Activated T-helper 2 cell treated with anti-CD3 and anti-CD28 coated beads, Interferon-gamma antibody, Interleukin-2, Interleukin-4, amounts not matched to agents 10 μg/mL and 5 μg/mL and 100 μg/mL, durations not matched to agents 14 hours and 24 hours and 36 hours (primary cell): ENCODE data around the gene RNF181. TPM values are rescaled to one million over a fixed set of nuclear protein-coding genes. Genes with fewer than 3 reads are reported as not detected.
"Not testable (repeated sequence)": the region's sequence is repeated elsewhere in the genome, so short reads cannot be mapped to it uniquely, and the experiment has no call there.

Experiments
- DNase-seq: peaks from one replicate; pipeline ENCODE4 v3.0.0; 2021; ENCODE audit warnings: low spot score
- H3K27ac Mint-ChIP-seq: one replicate; pipeline ENCODE4 v1.8.0; 2021; ENCODE audit warnings: mixed read lengths
- H3K27me3 Mint-ChIP-seq: one replicate; pipeline ENCODE4 v1.8.0; 2021; ENCODE audit warnings: low read depth, mixed read lengths
- H3K36me3 Mint-ChIP-seq: one replicate; pipeline ENCODE4 v1.8.0; 2021; ENCODE audit warnings: low read depth, mixed read lengths
- H3K4me1 Mint-ChIP-seq: one replicate; pipeline ENCODE4 v1.8.0; 2021; ENCODE audit warnings: low read depth, mixed read lengths
- H3K4me3 Mint-ChIP-seq: one replicate; pipeline ENCODE4 v1.8.0; 2021; ENCODE audit warnings: low read depth, mild to moderate bottlenecking, moderate library complexity, mixed read lengths
- H3K9me3 Mint-ChIP-seq: one replicate; pipeline ENCODE4 v1.8.0; 2021; ENCODE audit warnings: mixed read lengths
- intact Hi-C: fragments of 100-400 bp; cut with micrococcal nuclease; formaldehyde crosslinking; loops from one replicate; pipeline ENCODE4 v1.15.1; 2023
- total RNA-seq: library from RNA; stranded (reverse); gene quantifications from 2 replicates; pipeline ENCODE4 v1.2.3, GENCODE V29; 2022

The RNF181 gene
- total RNA-seq, 1 donor from 2014 or later, result 130 TPM

DNA sequence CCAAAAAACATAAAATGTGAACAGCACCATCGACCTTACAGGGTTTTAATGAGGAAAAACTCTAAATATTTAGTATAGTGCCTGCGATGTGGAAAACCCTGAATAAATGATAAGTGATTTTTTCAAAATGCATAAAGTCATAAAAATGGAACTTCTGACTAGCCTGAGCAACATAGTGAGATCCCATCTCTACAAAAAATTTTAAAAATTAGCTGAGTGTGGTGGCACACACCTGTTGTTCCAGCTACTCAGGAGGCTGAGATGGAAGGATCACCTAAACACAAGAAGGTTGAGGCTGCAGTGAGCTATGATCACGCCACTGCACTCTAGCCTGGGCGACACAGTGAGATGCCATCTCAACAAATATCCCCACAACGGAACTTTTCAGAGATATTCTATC lies 38.4 kb upstream of the RNF181 start:
- H3K27me3 Mint-ChIP-seq, result no peaks in the 10 kb centered on the region
- intact Hi-C loops, result no loop called here
- H3K36me3 Mint-ChIP-seq, result peaks cover 51% of the 10 kb centered on the region
- no peak overlapping the region for H3K27ac Mint-ChIP-seq
- no peak overlapping the region for H3K4me3 Mint-ChIP-seq
- H3K9me3 Mint-ChIP-seq, result no peaks in the 10 kb centered on the region
- H3K4me1 Mint-ChIP-seq, result peaks cover 19% of the 10 kb centered on the region
- DNase-seq, result no peak

DNA sequence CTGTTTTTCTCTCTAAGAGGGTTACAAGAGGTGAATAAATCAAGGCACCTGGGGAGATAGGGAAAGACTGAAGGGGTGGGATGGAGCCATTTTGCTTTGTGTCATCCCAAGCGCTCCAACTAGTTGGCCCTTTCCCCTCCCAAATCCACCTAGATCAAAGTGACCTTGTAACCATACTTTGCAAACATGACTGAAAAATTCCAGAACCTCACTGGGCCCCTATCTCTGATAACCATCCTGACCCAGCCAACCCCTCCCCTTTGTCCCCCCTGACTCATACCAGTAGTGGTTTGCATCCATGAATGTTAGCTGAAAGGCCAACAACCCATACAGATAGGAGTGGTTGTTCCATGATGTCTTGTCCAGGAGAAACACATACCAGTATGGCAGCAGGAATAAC lies 37.4 kb upstream of the RNF181 start:
- intact Hi-C loops, result no loop called here
- H3K27ac Mint-ChIP-seq, result peak overlapping the region; percentile 6
- no peak overlapping the region for H3K4me3 Mint-ChIP-seq
- peaks cover 41% of the 10 kb centered on the region for H3K36me3 Mint-ChIP-seq
- DNase-seq, result no peak
- no peaks in the 10 kb centered on the region for H3K27me3 Mint-ChIP-seq
- peaks cover 22% of the 10 kb centered on the region for H3K4me1 Mint-ChIP-seq
- H3K9me3 Mint-ChIP-seq, result no peaks in the 10 kb centered on the region

DNA sequence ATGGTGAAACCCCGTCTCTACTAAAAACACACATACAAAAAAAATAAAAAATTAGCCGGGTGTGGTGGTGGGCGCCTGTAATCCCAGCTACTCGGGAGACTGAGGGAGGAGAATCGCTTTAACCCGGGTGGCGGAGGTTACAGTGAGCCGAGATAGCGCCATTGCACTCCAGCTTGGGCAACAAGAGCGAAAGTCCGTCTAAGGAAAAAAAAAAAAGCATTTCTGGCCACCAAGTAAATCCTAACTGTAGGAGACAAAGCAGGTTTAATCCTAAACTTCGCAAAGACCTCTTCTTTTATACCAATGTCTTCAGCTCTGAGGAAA lies 35.2 kb upstream of the RNF181 start:
- not testable (repeated sequence) for DNase-seq, H3K27me3 Mint-ChIP-seq, H3K9me3 Mint-ChIP-seq
- intact Hi-C loops, result loop anchor here (2.0 kb wide), 4 partner anchors 18 to 140 kb away; partner anchors contain the start of genes MAT2A and TMEM150A
- peaks cover 26% of the 10 kb centered on the region for H3K4me1 Mint-ChIP-seq
- H3K4me3 Mint-ChIP-seq, result peak overlapping the region; percentile 98
- H3K27ac Mint-ChIP-seq, result peak overlapping the region; percentile 70
- peaks cover 23% of the 10 kb centered on the region for H3K36me3 Mint-ChIP-seq

DNA sequence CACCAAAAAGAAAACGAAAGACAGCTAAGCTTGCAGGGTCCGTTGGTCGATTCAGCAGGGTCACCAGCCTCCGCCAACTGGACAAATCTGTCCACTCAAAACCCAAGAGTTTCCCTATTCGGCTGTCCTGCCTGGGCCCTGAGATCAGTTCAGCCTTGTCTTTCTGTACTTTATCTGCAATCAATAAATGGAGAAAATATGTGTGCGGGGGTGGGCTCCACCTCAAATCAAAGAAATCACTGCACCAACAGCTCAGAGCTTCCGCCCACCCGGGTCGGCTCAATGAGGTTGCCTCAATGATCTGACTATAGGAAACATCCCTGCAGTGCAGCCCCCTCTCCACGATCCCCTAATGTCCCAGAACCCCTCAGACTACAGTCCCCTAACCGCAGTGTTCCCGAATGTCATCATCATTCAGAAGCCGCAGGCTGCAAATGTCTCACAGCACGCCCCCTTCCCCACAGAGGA lies 34.7 kb upstream of the RNF181 start:
- H3K9me3 Mint-ChIP-seq, result no peaks in the 10 kb centered on the region

DNA sequence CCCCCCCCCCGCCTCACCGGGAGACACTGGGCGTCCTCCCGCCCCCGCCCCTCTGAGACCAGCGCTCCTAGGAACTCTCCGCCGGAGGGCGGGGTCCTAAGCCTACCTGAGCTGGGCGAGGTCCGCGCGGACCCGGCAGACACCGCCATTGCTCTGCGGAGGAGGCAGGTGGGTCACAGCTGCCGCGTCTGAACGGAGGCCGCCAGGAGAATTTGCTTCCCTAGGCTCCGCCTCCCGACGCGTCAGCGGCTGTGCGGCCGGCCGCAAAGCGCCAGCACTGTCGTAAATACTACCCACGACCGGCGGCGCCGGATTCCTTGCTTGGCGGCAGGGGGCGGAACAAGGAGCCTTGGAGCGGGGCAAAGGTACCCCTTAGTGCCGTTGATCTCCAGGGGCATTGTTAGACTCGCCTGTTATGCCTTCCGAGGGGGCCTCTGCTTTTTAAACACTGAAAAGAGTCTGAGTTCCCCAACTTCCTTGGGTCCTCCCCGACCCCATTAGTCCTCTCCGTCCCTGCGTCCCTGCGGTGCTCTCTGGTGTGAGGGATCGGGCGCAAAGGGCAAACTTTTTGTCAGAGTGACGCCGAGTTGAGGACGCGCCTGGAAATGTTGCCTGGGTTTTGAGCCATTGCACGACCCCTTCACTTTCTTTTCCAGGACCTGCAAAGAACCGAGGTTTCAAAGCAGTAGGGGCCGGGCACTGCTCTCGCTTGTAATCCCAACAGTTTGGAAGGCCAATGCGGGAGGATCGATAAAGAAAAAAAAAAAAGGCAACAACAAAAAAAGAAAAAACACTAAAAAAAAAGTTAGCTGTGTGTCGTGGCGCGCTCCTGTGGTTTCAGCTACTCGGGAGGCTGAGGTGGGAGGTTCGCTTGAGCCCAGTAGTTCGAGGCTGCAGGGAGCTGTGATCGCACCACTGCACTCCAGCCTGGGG lies 34.0 kb upstream of the RNF181 start, which contains the start of gene GGCX:
Gene GGCX, minus strand, starts transcription at position 214 of the 933 bp plus-strand sequence. Its CDS starts 65 bp downstream, at position 149.
- Mint-ChIP-seq H3K4me3 (peak within 1 kb of the TSS; percentile 98), H3K9me3 (no peaks in the 10 kb centered on the region), H3K27me3 (no peaks in the 10 kb centered on the region), H3K4me1 (peaks cover 25% of the 10 kb centered on the region), H3K36me3 (peaks cover 12% of the 10 kb centered on the region), H3K27ac (peak within 1 kb of the TSS; percentile 93)
- DNase-seq, result peak; percentile 87
- intact Hi-C loops, result loop anchor here (1.0 to 2.0 kb wide), 6 partner anchors 17 to 207 kb away; partner anchors contain the start of genes ELMOD3, MAT2A, RETSAT and RNF181

More for the DNA sequence above, 34.7 kb upstream of the RNF181 start:
- Mint-ChIP-seq H3K4me1 (peaks cover 25% of the 10 kb centered on the region), H3K27ac (peak overlapping the region; percentile 70), H3K4me3 (peak overlapping the region; percentile 98), H3K27me3 (no peaks in the 10 kb centered on the region), H3K36me3 (peaks cover 19% of the 10 kb centered on the region)
- no peak for DNase-seq
- intact Hi-C loops, result loop anchor here (1.0 to 2.0 kb wide), 6 partner anchors 18 to 207 kb away; partner anchors contain the start of genes ELMOD3, MAT2A, RETSAT and RNF181

DNA sequence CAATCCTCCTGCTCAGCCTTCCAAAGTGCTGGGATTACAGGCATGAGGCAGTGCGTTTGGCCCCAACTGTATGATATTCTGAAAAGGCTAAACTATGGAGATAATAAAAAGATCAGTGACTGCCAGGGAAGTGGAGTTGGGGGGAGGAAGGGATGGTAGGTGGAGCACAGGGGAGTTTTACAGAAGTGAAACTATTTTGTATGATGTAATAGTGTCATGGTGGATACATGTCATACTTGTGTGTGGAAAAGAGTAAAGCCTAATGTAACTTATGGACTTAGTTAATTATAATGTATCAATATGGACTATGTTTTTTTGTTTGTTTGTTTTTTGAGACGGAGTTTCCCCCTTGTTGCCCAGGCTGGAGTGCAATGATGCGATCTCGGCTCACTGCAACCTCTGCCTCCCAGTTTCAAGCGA lies 31.4 kb upstream of the RNF181 start:
- Mint-ChIP-seq H3K4me3 (no peak overlapping the region), H3K27ac (no peak overlapping the region), H3K4me1 (peaks cover 21% of the 10 kb centered on the region), H3K27me3 (peaks cover 2% of the 10 kb centered on the region), H3K36me3 (no peaks in the 10 kb centered on the region), H3K9me3 (no peaks in the 10 kb centered on the region)
- intact Hi-C loops, result no loop called here
- no peak for DNase-seq

DNA sequence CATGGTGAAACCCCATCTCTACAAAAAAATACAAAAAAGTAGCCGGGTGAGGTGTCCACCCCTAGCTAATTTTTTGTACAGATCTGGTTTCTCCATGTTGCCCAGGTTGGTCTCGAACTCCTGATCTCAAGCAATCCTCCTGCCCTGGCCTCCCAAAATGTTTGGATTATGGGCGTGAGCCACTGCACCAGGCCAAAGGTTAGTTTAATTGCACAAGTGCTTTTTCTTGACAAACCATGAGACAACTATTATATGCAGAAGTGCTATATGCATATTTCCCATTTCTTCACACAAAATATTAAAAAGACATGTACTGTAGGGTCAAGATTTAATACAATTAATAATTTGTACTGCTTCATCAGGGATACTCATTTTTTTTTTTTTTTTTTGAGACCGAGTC lies 29.3 kb upstream of the RNF181 start:
- Mint-ChIP-seq H3K4me1 (peaks cover 10% of the 10 kb centered on the region), H3K36me3 (no peaks in the 10 kb centered on the region), H3K4me3 (no peak overlapping the region), H3K27ac (no peak overlapping the region), H3K9me3 (no peaks in the 10 kb centered on the region), H3K27me3 (peaks cover 16% of the 10 kb centered on the region)
- DNase-seq, result no peak
- intact Hi-C loops, result no loop called here

DNA sequence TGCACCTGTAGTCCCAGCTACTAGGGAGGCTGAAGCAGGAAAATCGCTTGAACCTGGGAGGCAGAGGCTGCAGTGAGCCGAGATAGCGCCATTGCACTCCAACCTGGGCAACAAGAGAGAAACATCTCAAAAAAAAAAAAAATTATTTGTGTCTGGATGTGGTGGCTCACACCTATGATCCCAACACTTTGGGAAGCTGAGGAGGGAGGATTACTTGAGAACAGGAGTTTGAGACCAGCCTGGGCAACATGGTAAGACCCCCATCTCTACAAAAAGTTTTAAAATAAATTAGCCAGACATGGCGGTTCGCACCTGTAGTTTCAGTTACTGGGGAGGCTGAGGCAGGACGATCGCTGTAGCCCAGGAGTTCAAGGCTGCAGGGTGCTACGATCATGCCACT lies 19.8 kb upstream of the RNF181 start:
- Mint-ChIP-seq H3K36me3 (peaks cover 12% of the 10 kb centered on the region), H3K4me1 (peaks cover 18% of the 10 kb centered on the region), H3K27ac (no peak overlapping the region), H3K4me3 (no peak overlapping the region), H3K9me3 (no peaks in the 10 kb centered on the region), H3K27me3 (peaks cover 14% of the 10 kb centered on the region)
- intact Hi-C loops, result no loop called here
- no peak for DNase-seq

- Mint-ChIP-seq H3K4me1 (peaks cover 18% of the 10 kb centered on the region), H3K9me3 (no peaks in the 10 kb centered on the region), H3K36me3 (peaks cover 20% of the 10 kb centered on the region), H3K27me3 (peaks cover 5% of the 10 kb centered on the region), H3K4me3 (peak overlapping the region; percentile 89), H3K27ac (peak overlapping the region; percentile 80)
- intact Hi-C loops, result loop anchor here (1.0 kb wide), 1 partner anchor 18 kb away; the partner anchor contains the start of gene RNF181
- no peak for DNase-seq
Observed at GRCh38 chr2:85577063-85577385, 18.5 kb upstream of the RNF181 start.

DNA sequence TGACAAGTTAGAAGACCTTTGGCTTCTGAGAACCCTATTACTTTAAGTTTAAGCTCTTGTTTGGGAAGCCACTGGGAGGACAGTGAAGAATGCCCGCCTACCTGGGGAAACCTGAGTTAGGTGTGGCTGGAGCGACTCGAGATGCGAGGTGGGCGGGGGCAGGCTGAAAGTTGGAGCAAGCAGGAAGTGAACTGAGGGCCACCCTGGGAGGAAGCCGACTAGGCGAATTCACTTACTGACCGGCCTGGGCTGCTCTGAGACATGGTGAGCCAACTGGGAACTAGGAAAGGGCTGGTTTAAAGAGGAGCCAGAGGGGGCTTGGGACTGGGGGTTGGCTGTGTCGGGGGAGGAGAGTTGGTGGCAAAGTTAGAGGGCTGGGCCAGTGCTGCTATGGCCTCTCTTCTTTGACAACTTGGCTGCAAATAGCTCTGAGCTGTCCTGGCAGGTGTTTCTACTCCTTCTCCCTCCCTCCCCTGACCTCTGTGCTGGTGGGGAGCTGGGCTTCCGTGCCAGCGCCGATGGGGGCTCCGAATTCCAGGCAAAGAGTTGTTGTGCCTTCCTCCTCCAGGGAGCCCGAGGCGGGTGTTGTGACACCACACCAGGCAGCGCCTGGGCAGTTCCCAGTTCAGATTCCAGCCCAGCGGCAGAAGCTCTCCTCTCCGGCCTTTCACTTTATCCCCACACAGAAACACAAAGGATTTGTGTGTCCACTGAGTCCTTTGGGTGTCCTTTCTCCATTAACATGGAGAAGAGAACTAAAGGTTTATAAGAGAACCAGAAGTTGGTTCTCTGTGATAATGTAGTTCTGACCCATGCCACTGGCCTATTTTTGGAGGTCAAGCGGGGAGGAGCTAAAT lies 17.9 kb upstream of the RNF181 start, which contains the start of gene VAMP8:
Gene VAMP8, plus strand, starts transcription at position 201 of the 857 bp plus-strand sequence. Its CDS starts 61 bp downstream, at position 262.
- H3K9me3 Mint-ChIP-seq, result no peaks in the 10 kb centered on the region
- peaks cover 25% of the 10 kb centered on the region for H3K36me3 Mint-ChIP-seq
- intact Hi-C loops, result loop anchor here (1.0 to 2.0 kb wide), 2 partner anchors 17 to 18 kb away; partner anchors contain the start of genes GGCX and RNF181
- peaks cover 18% of the 10 kb centered on the region for H3K4me1 Mint-ChIP-seq
- peaks cover 2% of the 10 kb centered on the region for H3K27me3 Mint-ChIP-seq
- peak; percentile 45 for DNase-seq
- peak within 1 kb of the TSS; percentile 89 for H3K4me3 Mint-ChIP-seq
- peak within 1 kb of the TSS; percentile 80 for H3K27ac Mint-ChIP-seq

- H3K27me3 Mint-ChIP-seq, result no peaks in the 10 kb centered on the region
Observed at GRCh38 chr2:85578243-85579180, 17.0 kb upstream of the RNF181 start.

More at GRCh38 chr2:85578243-85579180, 17.0 kb upstream of the RNF181 start:
- peaks cover 22% of the 10 kb centered on the region for H3K4me1 Mint-ChIP-seq
- intact Hi-C loops, result loop anchor here (2.0 kb wide), 1 partner anchor 18 kb away; the partner anchor contains the start of gene GGCX
- H3K9me3 Mint-ChIP-seq, result no peaks in the 10 kb centered on the region
- DNase-seq, result no peak
- peak overlapping the region; percentile 80 for H3K27ac Mint-ChIP-seq
- peak overlapping the region; percentile 89 for H3K4me3 Mint-ChIP-seq
- peaks cover 33% of the 10 kb centered on the region for H3K36me3 Mint-ChIP-seq
